CD14-positive monocyte (primary cell): ENCODE measurements around the gene MLYCD. TPM values are rescaled to one million over a fixed set of nuclear protein-coding genes. Genes with fewer than 3 reads are reported as not detected.

Source experiments
- DNase-seq, 3 donors: peaks; one replicate each; pipeline ENCODE4 v3.0.0-alpha.2; 2011 to 2022
- H2AFZ ChIP-seq: 2 replicates; pipeline ENCODE4 v1.6.0; 2012; ENCODE audit warnings: mild to moderate bottlenecking, low read depth, low read length, inconsistent platforms; ENCODE audit not compliant: insufficient read depth, poor library complexity, severe bottlenecking
- H3K27ac ChIP-seq, 2 donors: 1 replicate in 1 of 2; 2 replicates in 1 of 2; pipeline ENCODE4 v1.5.1; 2012 to 2013; ENCODE audit warnings: low read length in 2 of 2, control low read depth in 1 of 2, inconsistent platforms in 1 of 2, low read depth in 1 of 2, mild to moderate bottlenecking in 1 of 2
- H3K27me3 ChIP-seq, 2 donors: one replicate each; pipeline versions ENCODE4 v1.6.0 to v1.6.1; 2011 to 2013; ENCODE audit warnings: low read length in 2 of 2; ENCODE audit not compliant: control insufficient read depth in 2 of 2, insufficient read depth in 2 of 2
- H3K36me3 ChIP-seq, 2 donors: replicated peaks in 1 of 2; 1 replicate in 1 of 2; 2 replicates in 1 of 2; pipeline versions ENCODE4 v1.5.1 to v1.6.1; 2012 to 2013; ENCODE audit warnings: low read length in 2 of 2, control low read depth in 1 of 2, inconsistent platforms in 1 of 2, mild to moderate bottlenecking in 1 of 2; ENCODE audit not compliant: insufficient read depth in 2 of 2, control insufficient read depth in 1 of 2
- H3K4me1 ChIP-seq, 2 donors: 1 replicate in 1 of 2; 2 replicates in 1 of 2; pipeline versions ENCODE4 v1.5.1 to v1.6.1; 2012 to 2013; ENCODE audit warnings: low read length in 2 of 2, control low read depth in 1 of 2, inconsistent platforms in 1 of 2, mild to moderate bottlenecking in 1 of 2, moderate library complexity in 1 of 2; ENCODE audit not compliant: insufficient read depth in 2 of 2, control insufficient read depth in 1 of 2
- H3K4me2 ChIP-seq: replicated peaks from 2 replicates; pipeline ENCODE3; 2012; ENCODE audit warnings: low read length, moderate library complexity, mild to moderate bottlenecking; ENCODE audit not compliant: poor library complexity, severe bottlenecking; ENCODE audit errors: extremely low read depth
- H3K4me3 ChIP-seq, 3 experiments: fragments of 200-600 bp in 1 of 3; sonication (generic) in 1 of 3; replicated peaks in 1 of 3; 1 replicate in 2 of 3; 2 replicates in 1 of 3; pipeline ENCODE4 v1.5.1; 2011 to 2013; ENCODE audit warnings: low read length in 3 of 3, mild to moderate bottlenecking in 3 of 3, control low read depth in 2 of 3, low read depth in 2 of 3, inconsistent platforms in 1 of 3, moderate library complexity in 1 of 3
- H3K79me2 ChIP-seq: 2 replicates; pipeline ENCODE4 v1.6.0; 2012; ENCODE audit warnings: mild to moderate bottlenecking, control low read depth, inconsistent platforms, low read length, moderate library complexity; ENCODE audit not compliant: insufficient read depth
- H3K9ac ChIP-seq: 2 replicates; pipeline ENCODE4 v1.6.0; 2017; ENCODE audit warnings: low read length, mild to moderate bottlenecking; ENCODE audit not compliant: insufficient read depth, poor library complexity, severe bottlenecking
- H3K9me3 ChIP-seq, 2 donors: replicated peaks in 1 of 2; 1 replicate in 1 of 2; 2 replicates in 1 of 2; pipeline versions ENCODE4 v1.5.1 to v1.6.1; 2012 to 2013; ENCODE audit warnings: low read length in 2 of 2, control low read depth in 1 of 2; ENCODE audit not compliant: control insufficient read depth in 1 of 2, insufficient read depth in 1 of 2
- H4K20me1 ChIP-seq: 2 replicates; pipeline ENCODE4 v1.6.0; 2012; ENCODE audit warnings: mild to moderate bottlenecking, low read length, control low read depth, moderate library complexity; ENCODE audit not compliant: insufficient read depth
- H3K27ac Mint-ChIP-seq, 7 donors: one replicate each; pipeline ENCODE4 v1.8.0; 2020; ENCODE audit warnings: mild to moderate bottlenecking in 7 of 7, mixed read lengths in 7 of 7, moderate library complexity in 6 of 7, inconsistent platforms in 2 of 7
- H3K27me3 Mint-ChIP-seq, 3 donors: one replicate each; pipeline ENCODE4 v1.8.0; 2021 to 2022; ENCODE audit warnings: low read depth in 3 of 3, mild to moderate bottlenecking in 3 of 3, mixed read lengths in 3 of 3, moderate library complexity in 3 of 3, inconsistent platforms in 1 of 3
- H3K36me3 Mint-ChIP-seq, 2 donors: one replicate each; pipeline ENCODE4 v1.8.0; 2020; ENCODE audit warnings: mixed read lengths in 2 of 2, inconsistent platforms in 1 of 2, mild to moderate bottlenecking in 1 of 2
- H3K4me1 Mint-ChIP-seq: one replicate; pipeline ENCODE4 v1.8.0; 2020; ENCODE audit warnings: mild to moderate bottlenecking, mixed read lengths
- H3K4me3 Mint-ChIP-seq, 2 donors: one replicate each; pipeline ENCODE4 v1.8.0; 2020; ENCODE audit warnings: mild to moderate bottlenecking in 2 of 2, mixed read lengths in 2 of 2, moderate library complexity in 1 of 2
- H3K9me3 Mint-ChIP-seq, 7 donors: one replicate each; pipeline ENCODE4 v1.8.0; 2020 to 2022; ENCODE audit warnings: mixed read lengths in 7 of 7, mild to moderate bottlenecking in 6 of 7, moderate library complexity in 6 of 7, inconsistent platforms in 2 of 7
- CTCF ChIP-seq: fragments of 200-600 bp; IDR thresholded peaks from one replicate; pipeline ENCODE4 v1.8.0; 2022; ENCODE audit warnings: antibody characterized with exemption, mild to moderate bottlenecking
- WGBS: methylation state at CpG from one replicate; pipeline ENCODE4 v1.1.5; 2013; ENCODE audit warnings: missing lambda C conversion rate; ENCODE audit not compliant: insufficient coverage; 5-methylcytosine and 5-hydroxymethylcytosine counted together
- intact Hi-C, 2 donors: fragments of 100-400 bp; cut with micrococcal nuclease; formaldehyde crosslinking; loops; one replicate each; pipeline versions ENCODE4 v1.15.0 to v1.15.1; 2023
- polyA plus RNA-seq, 3 donors: library from polyadenylated mRNA; depleted of rRNA in 1 of 3; unstranded in 2 of 3; stranded (reverse) in 1 of 3; fragments of 300-500 nt in 2 of 3; fragments of >200 nt in 1 of 3; fragmentation: Illumina TruSeq in 2 of 3; gene quantifications; 1 replicate in 2 of 3; 2 replicates in 1 of 3; pipeline ENCODE4 v1.2.3, GENCODE V29; 2012 to 2021

The MLYCD gene
- polyA plus RNA-seq, 3 donors = 1.2 to 2.4 (median 1.3) TPM

- Mint-ChIP-seq H3K36me3 (peaks cover 2 to 6% of the 10 kb centered on the region in 2 donors), H3K27ac (no peak overlapping the region), H3K27me3 (peaks cover 32 to 53% (median 44%) of the 10 kb centered on the region in 3 donors), H3K4me3 (peak overlapping the region in 1 of 2 donors; percentile 72), H3K4me1 (peaks cover 2% of the 10 kb centered on the region), H3K9me3 (peaks cover 0 to 10% (median 3%) of the 10 kb centered on the region in 7 donors)
- Histone ChIP-seq H3K9me3 (peaks cover 0 to 4% of the 10 kb centered on the region in 2 donors), H3K27ac (no peak overlapping the region), H3K4me2 (no peak overlapping the region), H3K4me3 (no peak overlapping the region), H4K20me1 (no peaks in the 10 kb centered on the region), H2AFZ (no peak overlapping the region), H3K36me3 (no peaks in the 10 kb centered on the region), H3K27me3 (peaks cover 6 to 32% of the 10 kb centered on the region in 2 donors), H3K9ac (no peak overlapping the region), H3K79me2 (no peaks in the 10 kb centered on the region), H3K4me1 (no peaks in the 10 kb centered on the region)
- no peak for TF ChIP-seq CTCF
- 70% methylated on average over 6 of the region's 18 CpGs for WGBS
- DNase-seq = no peak
- intact Hi-C loops = loop anchor here (2.0 to 10.0 kb wide), 3 partner anchors 217 to 535 kb away; partner anchors contain the start of genes TAF1C (in 2 of the 2) and MEAK7 (in 1 of the 2)
Measured at GRCh38 chr16:83969771-83970429, 71.0 kb downstream of the MLYCD start.

- intact Hi-C loops = no loop called here
- peaks cover 6 to 32% of the 10 kb centered on the region in 2 donors for H3K27me3 ChIP-seq
Measured at GRCh38 chr16:83970430-83970815, 71.5 kb downstream of the MLYCD start.

More at GRCh38 chr16:83970430-83970815, 71.5 kb downstream of the MLYCD start:
- Mint-ChIP-seq H3K4me1 (peaks cover 2% of the 10 kb centered on the region), H3K36me3 (peaks cover 2 to 4% of the 10 kb centered on the region in 2 donors), H3K4me3 (no peak overlapping the region), H3K27ac (no peak overlapping the region), H3K9me3 (peaks cover 0 to 10% (median 3%) of the 10 kb centered on the region in 7 donors), H3K27me3 (peaks cover 32 to 57% (median 47%) of the 10 kb centered on the region in 3 donors)
- Histone ChIP-seq H2AFZ (no peak overlapping the region), H3K36me3 (no peaks in the 10 kb centered on the region), H3K27ac (no peak overlapping the region), H3K9me3 (peaks cover 0 to 4% of the 10 kb centered on the region in 2 donors), H4K20me1 (no peaks in the 10 kb centered on the region), H3K4me3 (no peak overlapping the region), H3K79me2 (no peaks in the 10 kb centered on the region), H3K9ac (no peak overlapping the region), H3K4me2 (no peak overlapping the region), H3K4me1 (no peaks in the 10 kb centered on the region)
- DNase-seq = no peak
- 100% methylated on average over 1 of the region's 6 CpGs for WGBS
- TF ChIP-seq CTCF = no peak
